ENCODE data around the gene FSHR. TPM values are rescaled to one million over a fixed set of nuclear protein-coding genes. Genes with fewer than 3 reads are reported as not detected.

Gene FSHR
- total RNA-seq, 2 donors from 2014 or later = 13.6 TPM; not detected in 1

GRCh38 chr2:49002750-49003149, 151.6 kb downstream of the FSHR start:
- TF ChIP-seq POLR2AphosphoS5 (IDR thresholded peaks at IDR 0.05) (no peak), POLR2A (IDR thresholded peaks at IDR 0.05) (no peak), CTCF (IDR thresholded peaks at IDR 0.05) (no peak)

DNA sequence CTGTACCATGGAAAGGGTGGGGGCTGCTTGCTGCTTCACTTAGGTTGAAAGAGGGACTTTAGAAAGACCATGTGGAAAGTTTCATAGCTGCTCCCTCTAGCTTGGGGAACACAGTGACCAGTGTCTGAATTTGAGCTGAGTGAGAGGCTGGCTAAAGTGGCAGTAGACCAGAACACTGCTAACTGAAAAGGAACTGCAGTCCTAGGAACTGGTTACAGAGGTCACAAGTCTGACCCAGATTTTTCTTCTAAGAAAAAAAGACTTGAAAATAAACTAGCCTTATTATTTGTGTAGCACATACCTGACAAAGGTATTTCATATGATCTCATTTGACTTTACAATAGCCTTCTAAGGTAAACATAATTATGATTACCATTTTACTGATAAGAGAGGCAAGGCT, 153.6 kb downstream of the FSHR start:
- TF ChIP-seq CTCF (IDR thresholded peaks at IDR 0.05) (no peak), POLR2AphosphoS5 (IDR thresholded peaks at IDR 0.05) (no peak), POLR2A (IDR thresholded peaks at IDR 0.05) (no peak)
- Histone ChIP-seq H3K9me3 (no peaks in the 10 kb centered on the region), H3K27me3 (replicated peaks; ENCODE audit: insufficient read depth) (no peaks in the 10 kb centered on the region), H3K4me1 (replicated peaks) (no peaks in the 10 kb centered on the region), H3K27ac (no peak overlapping the region), H3K4me3 (no peak overlapping the region), H3K36me3 (no peaks in the 10 kb centered on the region)
- intact Hi-C loops (cut with DNase I) = no loop called here
- no peak for DNase-seq (ENCODE audit: low spot score)

More at GRCh38 chr2:49002750-49003149, 151.6 kb downstream of the FSHR start:
- intact Hi-C loops (cut with DNase I) = no loop called here
- 38% methylated on average over 3 of the region's 3 CpGs for WGBS
- DNase-seq (ENCODE audit: low spot score) = no peak
- Histone ChIP-seq H3K4me3 (no peak overlapping the region), H3K4me1 (replicated peaks) (no peaks in the 10 kb centered on the region), H3K9me3 (no peaks in the 10 kb centered on the region), H3K27me3 (replicated peaks; ENCODE audit: insufficient read depth) (no peaks in the 10 kb centered on the region), H3K27ac (no peak overlapping the region), H3K36me3 (no peaks in the 10 kb centered on the region)

DNA sequence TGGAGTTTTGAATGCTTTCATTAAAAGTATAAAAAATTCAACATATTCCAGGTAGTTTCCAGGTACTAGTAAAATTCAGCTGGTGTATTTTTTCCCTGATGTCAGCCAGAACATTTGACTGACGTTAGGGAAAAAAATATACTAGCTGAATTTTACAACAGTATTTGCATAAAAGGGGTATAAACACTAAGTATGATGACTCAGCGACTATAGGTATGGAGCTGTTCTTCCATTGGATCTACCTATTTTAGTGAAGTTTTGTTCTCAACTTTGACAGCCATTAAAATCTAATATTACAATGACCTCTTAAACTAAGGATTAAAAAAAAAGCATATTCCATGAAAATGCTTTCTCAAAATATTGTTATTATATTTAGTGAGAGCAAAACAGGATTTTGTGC, 155.9 kb downstream of the FSHR start:
- Histone ChIP-seq H3K27ac (no peak overlapping the region), H3K4me3 (no peak overlapping the region), H3K27me3 (replicated peaks; ENCODE audit: insufficient read depth) (no peaks in the 10 kb centered on the region), H3K9me3 (no peaks in the 10 kb centered on the region), H3K36me3 (no peaks in the 10 kb centered on the region), H3K4me1 (replicated peaks) (no peaks in the 10 kb centered on the region)
- intact Hi-C loops (cut with DNase I) = no loop called here
- WGBS = 70% methylated on average over 2 of the region's 2 CpGs
- no peak for TF ChIP-seq CTCF (IDR thresholded peaks at IDR 0.05)
- TF ChIP-seq POLR2A (IDR thresholded peaks at IDR 0.05) = no peak
- no peak for TF ChIP-seq POLR2AphosphoS5 (IDR thresholded peaks at IDR 0.05)
- no peak for DNase-seq (ENCODE audit: low spot score)

- no peak overlapping the region for H3K27ac ChIP-seq
- no peaks in the 10 kb centered on the region for H3K36me3 ChIP-seq
- H3K27me3 ChIP-seq (replicated peaks; ENCODE audit: insufficient read depth) = no peaks in the 10 kb centered on the region
- H3K9me3 ChIP-seq = no peaks in the 10 kb centered on the region
- no peak for DNase-seq (ENCODE audit: low spot score)
- WGBS = 79% methylated on average over 2 of the region's 2 CpGs
- no peak for TF ChIP-seq POLR2A (IDR thresholded peaks at IDR 0.05)
- TF ChIP-seq POLR2AphosphoS5 (IDR thresholded peaks at IDR 0.05) = no peak
- intact Hi-C loops (cut with DNase I) = no loop called here
- H3K4me3 ChIP-seq = no peak overlapping the region
- no peaks in the 10 kb centered on the region for H3K4me1 ChIP-seq (replicated peaks)
Observed at GRCh38 chr2:48993576-48993975, 160.7 kb downstream of the FSHR start.

- H3K4me3 ChIP-seq = no peak overlapping the region
- TF ChIP-seq POLR2A (IDR thresholded peaks at IDR 0.05) (no peak), CTCF (IDR thresholded peaks at IDR 0.05) (no peak), POLR2AphosphoS5 (IDR thresholded peaks at IDR 0.05) (no peak)
- no peaks in the 10 kb centered on the region for H3K4me1 ChIP-seq (replicated peaks)
- H3K27ac ChIP-seq = no peak overlapping the region
- H3K27me3 ChIP-seq (replicated peaks; ENCODE audit: insufficient read depth) = no peaks in the 10 kb centered on the region
- intact Hi-C loops (cut with DNase I) = no loop called here
- WGBS = 88% methylated on average over 3 of the region's 3 CpGs
- no peaks in the 10 kb centered on the region for H3K36me3 ChIP-seq
- no peak for DNase-seq (ENCODE audit: low spot score)
- H3K9me3 ChIP-seq = no peaks in the 10 kb centered on the region
Observed at GRCh38 chr2:48991415-48992131, 162.7 kb downstream of the FSHR start.

Data from prostate gland (tissue), 2 donors.